Activated T-cell treated with anti-CD3 and anti-CD28 coated beads, Interleukin-2, amount 50 U/mL, for 24 hours (primary cell): ENCODE results near the gene DIS3L2.
"Not testable (repeated sequence)": the region's sequence is repeated elsewhere in the genome, so short reads cannot be mapped to it uniquely, and the experiment has no call there.

Experiments
- DNase-seq: peaks from one replicate; pipeline ENCODE4 v3.0.0-alpha.2; 2020
- H3K27ac Mint-ChIP-seq: 2 replicates; pipeline ENCODE4 v1.8.0; 2020; ENCODE audit warnings: mild to moderate bottlenecking, mixed read lengths
- H3K27me3 Mint-ChIP-seq: 2 replicates; pipeline ENCODE4 v1.8.0; 2020; ENCODE audit warnings: mixed read lengths
- H3K36me3 Mint-ChIP-seq: 2 replicates; pipeline ENCODE4 v1.8.0; 2020; ENCODE audit warnings: low read depth, mixed read lengths
- H3K4me1 Mint-ChIP-seq: 2 replicates; pipeline ENCODE4 v1.8.0; 2020; ENCODE audit warnings: low read depth, mixed read lengths
- H3K4me3 Mint-ChIP-seq: 2 replicates; pipeline ENCODE4 v1.8.0; 2020; ENCODE audit warnings: mild to moderate bottlenecking, moderate library complexity, mixed read lengths
- H3K9me3 Mint-ChIP-seq: 2 replicates; pipeline ENCODE4 v1.8.0; 2020; ENCODE audit warnings: mixed read lengths

The DIS3L2 gene

DNA sequence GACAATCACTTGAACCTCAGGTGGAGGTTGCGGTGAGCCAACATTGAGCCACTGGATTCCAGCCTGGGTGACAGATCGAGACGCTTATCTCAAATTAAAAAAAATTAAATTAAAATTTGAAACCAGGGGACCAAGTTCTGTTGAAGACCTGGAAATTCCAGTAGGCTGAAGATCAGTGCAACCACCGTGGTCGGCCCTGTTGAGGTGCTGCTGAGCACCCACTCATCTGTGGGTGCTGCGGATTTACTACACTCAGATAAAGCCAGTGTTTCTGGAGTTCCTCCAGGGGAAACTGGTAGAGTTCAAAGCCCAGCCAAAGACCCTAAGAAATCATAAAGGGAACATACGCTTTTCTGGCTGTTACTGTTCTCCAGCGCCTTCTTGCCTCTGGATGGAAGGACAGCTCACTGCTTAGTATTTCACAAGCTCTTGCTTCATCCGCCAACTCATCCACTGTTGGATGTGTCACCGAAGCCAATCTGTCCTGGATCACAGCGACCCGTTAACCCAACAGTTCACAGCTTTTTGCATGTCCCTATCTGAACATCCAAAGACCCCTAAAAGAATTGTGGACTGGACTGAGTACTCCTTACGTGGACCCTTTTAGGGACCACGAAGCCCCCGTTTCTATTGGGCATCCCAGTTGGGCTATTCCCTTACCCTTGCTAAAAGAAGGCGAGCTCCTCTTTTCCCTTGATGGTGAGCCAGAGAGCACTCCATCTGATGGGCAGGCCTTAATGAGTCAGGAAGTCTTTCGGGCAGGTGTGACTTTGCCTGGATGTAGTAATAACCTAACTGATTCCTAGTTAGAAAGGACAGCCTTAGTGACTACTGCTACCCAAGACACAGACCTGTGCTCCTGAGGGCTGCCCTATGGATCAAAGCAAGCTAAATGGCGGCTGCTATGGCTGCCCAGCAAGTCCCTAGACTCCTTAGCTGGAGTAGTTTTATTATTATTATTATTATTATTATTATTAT is 411.0 kb downstream of the DIS3L2 start:
- Mint-ChIP-seq H3K9me3 (no peaks in the 10 kb centered on the region), H3K4me1 (no peaks in the 10 kb centered on the region), H3K27ac (no peak overlapping the region), H3K27me3 (no peaks in the 10 kb centered on the region), H3K4me3 (no peak overlapping the region), H3K36me3 (no peaks in the 10 kb centered on the region)
- no peak for DNase-seq

DNA sequence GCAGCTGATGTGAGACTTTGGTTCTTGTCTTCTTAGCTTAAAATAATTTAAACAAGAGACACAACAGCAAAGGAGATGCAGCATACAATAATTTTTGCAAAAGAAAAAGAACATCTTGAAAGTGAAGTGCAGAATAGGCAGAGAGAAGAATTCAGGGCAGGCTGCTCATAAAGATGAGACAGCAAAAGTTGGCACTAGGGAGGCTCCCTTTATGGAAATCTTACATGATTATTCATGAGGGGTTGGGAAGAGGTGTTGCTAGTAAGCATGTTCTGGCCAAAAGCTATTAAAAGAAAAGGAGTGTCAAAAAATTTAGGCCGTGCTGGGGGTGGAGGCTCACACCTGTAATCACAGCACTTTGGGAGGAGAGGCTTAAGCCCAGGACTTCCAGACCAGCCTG is 412.8 kb downstream of the DIS3L2 start:
- Mint-ChIP-seq H3K27me3 (peaks cover 3% of the 10 kb centered on the region), H3K9me3 (no peaks in the 10 kb centered on the region), H3K4me1 (no peaks in the 10 kb centered on the region), H3K36me3 (no peaks in the 10 kb centered on the region), H3K4me3 (no peak overlapping the region), H3K27ac (no peak overlapping the region)
- no peak for DNase-seq

DNA sequence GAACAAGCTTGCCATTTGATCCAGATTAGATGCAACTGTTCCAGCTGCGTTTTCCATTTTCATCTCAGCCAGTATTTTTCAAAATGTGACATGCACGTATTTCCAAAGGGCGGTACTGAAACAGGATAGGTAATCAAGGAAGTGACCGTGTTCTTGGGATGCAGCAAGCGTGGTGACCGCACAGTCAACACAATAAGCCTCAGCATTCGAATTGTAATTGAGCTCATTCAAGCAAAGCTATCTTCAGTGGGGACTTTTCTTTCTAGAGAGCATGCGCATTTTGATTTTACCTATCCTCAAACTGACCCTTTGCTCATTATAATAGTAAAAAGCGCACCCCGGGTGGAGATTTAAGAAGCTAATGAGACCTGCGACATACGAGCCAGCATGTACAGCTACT is 413.7 kb downstream of the DIS3L2 start:
- Mint-ChIP-seq H3K9me3 (no peaks in the 10 kb centered on the region), H3K36me3 (no peaks in the 10 kb centered on the region)

DNA sequence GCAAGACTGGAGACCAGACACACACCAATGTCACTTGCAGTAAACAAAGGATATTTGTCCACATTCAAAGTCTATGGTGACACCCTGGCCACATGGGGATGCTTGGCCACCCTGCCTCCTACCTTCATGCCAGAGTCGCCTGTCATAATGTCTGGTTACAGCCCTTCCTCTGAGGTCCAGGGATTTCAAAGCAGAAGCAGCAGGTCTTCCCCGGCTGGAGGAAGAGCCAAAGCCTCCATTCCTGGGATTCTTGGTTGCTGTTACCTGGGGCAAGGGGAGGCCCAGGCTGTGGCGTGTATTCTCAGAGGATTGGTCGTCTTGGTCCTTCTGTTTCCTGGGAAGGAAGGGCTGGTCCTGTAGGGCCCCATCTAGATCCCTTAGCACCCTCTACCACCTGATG is 414.7 kb downstream of the DIS3L2 start:
- H3K4me3 Mint-ChIP-seq = no peak overlapping the region
- H3K4me1 Mint-ChIP-seq = no peaks in the 10 kb centered on the region
- H3K9me3 Mint-ChIP-seq = no peaks in the 10 kb centered on the region
- no peak overlapping the region for H3K27ac Mint-ChIP-seq
- DNase-seq = no peak
- no peaks in the 10 kb centered on the region for H3K36me3 Mint-ChIP-seq
- peaks cover 8% of the 10 kb centered on the region for H3K27me3 Mint-ChIP-seq

More for the DNA sequence above, 413.7 kb downstream of the DIS3L2 start:
- Mint-ChIP-seq H3K4me1 (no peaks in the 10 kb centered on the region), H3K27me3 (peaks cover 8% of the 10 kb centered on the region), H3K4me3 (no peak overlapping the region), H3K27ac (no peak overlapping the region)
- no peak for DNase-seq

DNA sequence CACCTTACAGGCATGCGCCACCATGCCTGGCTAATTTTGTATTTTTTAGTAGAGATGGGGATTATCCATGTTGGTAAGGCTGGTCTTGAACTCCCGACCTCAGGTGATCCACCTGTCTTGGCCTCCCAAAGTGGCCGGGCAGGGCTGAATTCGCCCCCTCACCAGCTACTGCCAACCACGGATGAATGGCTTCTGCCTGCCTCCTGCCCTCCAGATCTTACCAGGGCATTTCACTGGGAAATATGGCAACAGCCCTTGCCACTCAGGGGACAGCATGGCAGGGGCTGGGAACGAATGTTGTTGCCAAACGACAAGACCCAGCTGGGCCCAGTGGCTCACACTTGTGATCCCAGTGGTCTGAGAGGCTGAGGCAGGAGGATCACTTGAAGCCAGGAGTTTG is 415.2 kb downstream of the DIS3L2 start:
- no peaks in the 10 kb centered on the region for H3K4me1 Mint-ChIP-seq

DNA sequence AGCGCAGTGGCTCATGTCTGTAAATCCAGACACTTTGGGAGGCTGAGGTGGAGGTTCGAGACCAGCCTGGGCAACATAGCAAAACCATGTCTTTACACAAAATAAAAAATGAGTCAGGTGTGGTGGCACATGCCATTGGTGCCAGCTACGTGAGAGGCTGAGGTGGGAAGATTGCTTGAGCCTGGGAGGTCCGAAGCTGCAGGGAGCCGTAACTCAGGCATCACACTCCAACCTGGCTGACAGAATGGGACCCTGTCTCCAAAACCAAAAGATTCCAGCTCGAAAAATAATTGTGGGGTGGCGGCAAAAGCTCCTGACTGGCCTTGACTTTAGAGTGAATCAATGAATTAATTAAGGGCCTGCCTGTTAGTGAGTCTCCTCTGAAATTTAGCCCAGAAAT is 415.8 kb downstream of the DIS3L2 start:
- no peaks in the 10 kb centered on the region for H3K4me1 Mint-ChIP-seq
- no peak overlapping the region for H3K4me3 Mint-ChIP-seq
- no peak for DNase-seq
- H3K27ac Mint-ChIP-seq = no peak overlapping the region
- H3K27me3 Mint-ChIP-seq = peaks cover 16% of the 10 kb centered on the region
- H3K36me3 Mint-ChIP-seq = no peaks in the 10 kb centered on the region
- H3K9me3 Mint-ChIP-seq = no peaks in the 10 kb centered on the region

More for the DNA sequence above, 415.2 kb downstream of the DIS3L2 start:
- Mint-ChIP-seq H3K27ac (no peak overlapping the region), H3K9me3 (no peaks in the 10 kb centered on the region), H3K4me3 (no peak overlapping the region), H3K27me3 (peaks cover 10% of the 10 kb centered on the region), H3K36me3 (no peaks in the 10 kb centered on the region)
- DNase-seq = no peak

DNA sequence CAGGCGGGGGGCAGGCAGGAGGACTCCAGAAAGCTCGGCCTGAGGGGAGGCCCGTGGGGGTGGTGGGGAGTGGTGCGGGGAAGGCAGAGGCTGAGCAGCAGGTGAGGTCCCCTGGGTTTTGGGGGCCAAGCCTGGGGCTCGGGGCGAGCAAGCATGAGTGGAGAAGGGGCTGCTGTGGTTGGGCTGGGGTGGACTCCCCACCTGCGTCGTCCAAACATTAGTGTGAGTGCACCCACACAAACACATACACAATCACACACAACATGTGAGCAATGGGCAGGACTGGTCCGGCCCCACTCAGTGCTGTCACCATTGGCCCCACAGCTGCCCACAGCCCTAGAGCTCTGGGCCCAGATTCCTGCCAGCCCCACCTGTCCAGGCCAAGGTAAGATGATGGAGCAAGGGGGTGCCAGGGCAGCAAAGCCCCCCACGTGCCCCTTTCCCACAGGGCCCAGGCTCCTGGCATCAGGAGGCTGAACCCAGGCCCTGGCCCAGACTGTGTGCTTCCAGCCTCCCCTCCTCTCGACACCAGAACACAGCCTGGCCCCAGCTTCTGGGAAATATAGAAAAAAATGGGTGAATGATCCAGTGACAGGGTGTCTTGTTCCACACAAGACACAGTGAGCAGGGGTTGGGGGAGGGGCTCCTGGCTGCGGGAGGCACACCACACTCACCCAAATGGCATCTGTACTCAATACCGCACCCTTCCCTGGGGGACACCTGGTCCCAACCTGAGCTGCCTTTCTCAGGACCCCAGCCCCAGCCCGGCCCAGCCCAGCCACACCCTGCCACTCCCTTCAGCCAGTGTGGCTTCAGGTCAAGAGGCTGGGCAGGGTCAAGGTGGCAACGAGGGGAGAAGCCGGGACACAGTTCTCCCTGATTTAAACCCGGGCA is 416.6 kb downstream of the DIS3L2 start:
- Mint-ChIP-seq H3K27ac (no peak overlapping the region), H3K27me3 (peaks cover 23% of the 10 kb centered on the region), H3K36me3 (no peaks in the 10 kb centered on the region), H3K4me3 (no peak overlapping the region), H3K4me1 (no peaks in the 10 kb centered on the region), H3K9me3 (no peaks in the 10 kb centered on the region)
- no peak for DNase-seq

DNA sequence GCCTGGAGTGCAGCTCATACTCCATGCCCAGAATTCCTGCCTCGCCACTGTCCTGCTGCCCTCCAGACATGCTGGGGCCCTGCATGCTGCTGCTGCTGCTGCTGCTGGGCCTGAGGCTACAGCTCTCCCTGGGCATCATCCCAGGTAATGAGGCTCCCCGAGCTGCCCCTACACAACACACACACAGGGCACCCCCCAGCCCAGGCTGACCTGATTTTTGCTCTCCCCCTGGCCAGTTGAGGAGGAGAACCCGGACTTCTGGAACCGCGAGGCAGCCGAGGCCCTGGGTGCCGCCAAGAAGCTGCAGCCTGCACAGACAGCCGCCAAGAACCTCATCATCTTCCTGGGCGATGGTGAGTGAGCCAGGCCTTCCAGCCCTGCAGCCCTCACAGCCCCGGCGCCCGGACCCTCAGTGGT is 417.2 kb downstream of the DIS3L2 start, which contains the start of gene ALPP:
Gene ALPP (plus strand): TSS at position 17 of the 417 bp plus-strand sequence. CDS start 52 bp downstream, at position 69.
- H3K4me3 Mint-ChIP-seq, H3K9me3 Mint-ChIP-seq, H3K36me3 Mint-ChIP-seq, DNase-seq, H3K4me1 Mint-ChIP-seq, H3K27ac Mint-ChIP-seq: not testable (repeated sequence)
- H3K27me3 Mint-ChIP-seq = peaks cover 29% of the 10 kb centered on the region

DNA sequence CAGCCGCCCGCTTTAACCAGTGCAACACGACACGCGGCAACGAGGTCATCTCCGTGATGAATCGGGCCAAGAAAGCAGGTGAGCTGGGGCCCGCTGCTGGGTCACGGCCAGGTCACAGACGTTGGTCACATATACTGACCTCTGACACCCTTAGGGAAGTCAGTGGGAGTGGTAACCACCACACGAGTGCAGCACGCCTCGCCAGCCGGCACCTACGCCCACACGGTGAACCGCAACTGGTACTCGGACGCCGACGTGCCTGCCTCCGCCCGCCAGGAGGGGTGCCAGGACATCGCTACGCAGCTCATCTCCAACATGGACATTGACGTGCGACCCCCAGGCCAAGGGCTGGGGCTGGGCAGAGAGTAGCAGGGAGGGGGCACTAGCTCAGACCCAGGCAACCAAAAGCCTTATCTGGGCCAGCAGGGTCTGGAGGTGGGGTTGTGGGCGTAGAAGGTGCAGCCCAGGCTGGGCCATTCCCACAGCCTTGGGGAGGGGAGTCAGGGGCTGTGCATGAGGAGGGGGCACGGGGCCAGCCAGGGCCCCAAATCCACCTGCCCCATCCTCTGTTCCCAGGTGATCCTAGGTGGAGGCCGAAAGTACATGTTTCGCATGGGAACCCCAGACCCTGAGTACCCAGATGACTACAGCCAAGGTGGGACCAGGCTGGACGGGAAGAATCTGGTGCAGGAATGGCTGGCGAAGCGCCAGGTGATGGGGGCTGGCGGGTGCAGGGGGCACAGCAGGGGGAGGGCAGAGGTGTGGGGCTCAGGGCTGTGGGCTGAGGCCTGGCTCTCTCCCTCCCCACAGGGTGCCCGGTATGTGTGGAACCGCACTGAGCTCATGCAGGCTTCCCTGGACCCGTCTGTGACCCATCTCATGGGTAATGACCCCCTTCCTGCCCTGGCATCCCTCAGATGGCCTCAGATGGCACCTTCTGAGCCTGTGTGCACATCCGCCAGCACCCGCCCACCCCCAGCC is 418.4 kb downstream of the DIS3L2 start:
- not testable (repeated sequence) for H3K9me3 Mint-ChIP-seq, H3K36me3 Mint-ChIP-seq, H3K4me3 Mint-ChIP-seq, H3K4me1 Mint-ChIP-seq, DNase-seq, H3K27ac Mint-ChIP-seq
- peaks cover 37% of the 10 kb centered on the region for H3K27me3 Mint-ChIP-seq

DNA sequence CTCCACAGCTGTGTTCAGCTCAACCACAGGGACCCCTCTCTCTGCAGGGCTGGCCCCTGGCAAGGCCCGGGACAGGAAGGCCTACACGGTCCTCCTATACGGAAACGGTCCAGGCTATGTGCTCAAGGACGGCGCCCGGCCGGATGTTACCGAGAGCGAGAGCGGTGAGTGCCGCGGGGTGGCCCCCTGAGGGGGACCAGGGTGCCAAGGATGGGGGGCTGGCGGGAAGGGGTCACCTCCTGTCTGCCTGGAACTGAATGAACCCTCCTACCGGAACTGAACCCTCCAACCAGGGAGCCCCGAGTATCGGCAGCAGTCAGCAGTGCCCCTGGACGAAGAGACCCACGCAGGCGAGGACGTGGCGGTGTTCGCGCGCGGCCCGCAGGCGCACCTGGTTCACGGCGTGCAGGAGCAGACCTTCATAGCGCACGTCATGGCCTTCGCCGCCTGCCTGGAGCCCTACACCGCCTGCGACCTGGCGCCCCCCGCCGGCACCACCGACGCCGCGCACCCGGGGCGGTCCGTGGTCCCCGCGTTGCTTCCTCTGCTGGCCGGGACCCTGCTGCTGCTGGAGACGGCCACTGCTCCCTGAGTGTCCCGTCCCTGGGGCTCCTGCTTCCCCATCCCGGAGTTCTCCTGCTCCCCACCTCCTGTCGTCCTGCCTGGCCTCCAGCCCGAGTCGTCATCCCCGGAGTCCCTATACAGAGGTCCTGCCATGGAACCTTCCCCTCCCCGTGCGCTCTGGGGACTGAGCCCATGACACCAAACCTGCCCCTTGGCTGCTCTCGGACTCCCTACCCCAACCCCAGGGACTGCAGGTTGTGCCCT is 419.9 kb downstream of the DIS3L2 start:
- H3K27me3 Mint-ChIP-seq = peaks cover 51% of the 10 kb centered on the region

DNA sequence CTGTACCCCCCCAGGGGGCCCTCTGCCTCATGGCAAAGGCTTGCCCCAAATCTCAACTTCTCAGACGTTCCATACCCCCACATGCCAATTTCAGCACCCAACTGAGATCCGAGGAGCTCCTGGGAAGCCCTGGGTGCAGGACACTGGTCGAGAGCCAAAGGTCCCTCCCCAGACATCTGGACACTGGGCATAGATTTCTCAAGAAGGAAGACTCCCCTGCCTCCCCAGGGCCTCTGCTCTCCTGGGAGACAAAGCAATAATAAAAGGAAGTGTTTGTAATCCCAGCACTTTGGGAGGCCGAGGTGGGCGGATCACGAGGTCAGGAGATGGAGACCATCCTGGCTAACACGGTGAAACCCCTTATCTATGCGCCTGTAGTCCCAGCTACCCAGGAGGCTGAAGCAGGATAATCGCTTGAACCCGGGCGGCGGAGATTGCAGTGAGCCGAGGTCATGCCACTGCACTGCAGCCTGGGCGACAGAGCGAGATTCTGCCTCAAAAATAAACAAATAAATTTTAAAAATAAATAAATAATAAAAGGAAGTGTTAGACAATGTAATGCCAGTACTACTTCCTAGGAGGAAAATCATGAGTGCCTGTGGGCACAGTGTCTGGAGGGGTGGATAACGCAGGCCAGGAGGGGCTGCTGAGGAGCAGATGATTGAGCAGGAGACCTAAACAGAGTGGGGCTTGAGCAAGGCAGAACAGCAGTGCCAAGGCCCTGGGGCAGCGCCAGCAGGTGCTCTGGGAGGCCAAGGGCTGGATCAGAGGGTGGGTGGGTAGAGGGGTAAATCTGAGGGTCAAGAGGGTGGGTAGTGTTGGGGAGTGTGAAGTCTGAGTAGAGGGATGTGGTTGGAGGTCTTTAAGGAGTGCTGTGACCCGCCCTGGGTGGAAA is 421.1 kb downstream of the DIS3L2 start:
- peaks cover 57% of the 10 kb centered on the region for H3K27me3 Mint-ChIP-seq
- H3K4me3 Mint-ChIP-seq = no peak overlapping the region
- no peaks in the 10 kb centered on the region for H3K9me3 Mint-ChIP-seq
- no peak for DNase-seq
- H3K27ac Mint-ChIP-seq = no peak overlapping the region
- H3K36me3 Mint-ChIP-seq = no peaks in the 10 kb centered on the region
- no peaks in the 10 kb centered on the region for H3K4me1 Mint-ChIP-seq

More for the DNA sequence above, 419.9 kb downstream of the DIS3L2 start:
- not testable (repeated sequence) for H3K4me3 Mint-ChIP-seq, H3K36me3 Mint-ChIP-seq, H3K27ac Mint-ChIP-seq, H3K4me1 Mint-ChIP-seq, DNase-seq, H3K9me3 Mint-ChIP-seq

DNA sequence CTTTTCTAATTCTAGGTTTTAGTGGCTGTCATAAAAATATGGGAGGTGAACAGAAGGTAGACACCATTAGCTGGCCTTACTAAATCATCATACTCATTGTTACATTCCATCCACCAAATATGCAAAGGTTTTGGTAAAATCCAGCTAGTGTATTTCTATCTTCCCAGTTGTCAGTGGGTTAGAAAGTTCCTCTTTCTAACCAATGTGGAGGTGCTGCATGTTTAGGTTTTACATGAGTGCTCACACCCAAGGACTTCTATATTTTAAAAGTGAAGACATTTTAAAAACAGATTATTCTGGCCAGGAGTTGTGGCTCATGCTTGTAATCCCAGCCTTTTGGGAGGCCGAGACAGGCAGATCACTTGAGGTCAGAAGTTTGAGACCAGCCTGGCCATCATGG is 423.0 kb downstream of the DIS3L2 start:
- no peaks in the 10 kb centered on the region for H3K36me3 Mint-ChIP-seq
- H3K4me3 Mint-ChIP-seq = no peak overlapping the region
- peaks cover 57% of the 10 kb centered on the region for H3K27me3 Mint-ChIP-seq
- no peaks in the 10 kb centered on the region for H3K4me1 Mint-ChIP-seq
- DNase-seq = no peak
- no peaks in the 10 kb centered on the region for H3K9me3 Mint-ChIP-seq
- H3K27ac Mint-ChIP-seq = no peak overlapping the region
